ENCODE data around the gene TAX1BP3. TPM values are rescaled to one million over a fixed set of nuclear protein-coding genes. Genes with fewer than 3 reads are reported as not detected.

TAX1BP3 gene
- total RNA-seq, 1 donor: 164 TPM

DNA sequence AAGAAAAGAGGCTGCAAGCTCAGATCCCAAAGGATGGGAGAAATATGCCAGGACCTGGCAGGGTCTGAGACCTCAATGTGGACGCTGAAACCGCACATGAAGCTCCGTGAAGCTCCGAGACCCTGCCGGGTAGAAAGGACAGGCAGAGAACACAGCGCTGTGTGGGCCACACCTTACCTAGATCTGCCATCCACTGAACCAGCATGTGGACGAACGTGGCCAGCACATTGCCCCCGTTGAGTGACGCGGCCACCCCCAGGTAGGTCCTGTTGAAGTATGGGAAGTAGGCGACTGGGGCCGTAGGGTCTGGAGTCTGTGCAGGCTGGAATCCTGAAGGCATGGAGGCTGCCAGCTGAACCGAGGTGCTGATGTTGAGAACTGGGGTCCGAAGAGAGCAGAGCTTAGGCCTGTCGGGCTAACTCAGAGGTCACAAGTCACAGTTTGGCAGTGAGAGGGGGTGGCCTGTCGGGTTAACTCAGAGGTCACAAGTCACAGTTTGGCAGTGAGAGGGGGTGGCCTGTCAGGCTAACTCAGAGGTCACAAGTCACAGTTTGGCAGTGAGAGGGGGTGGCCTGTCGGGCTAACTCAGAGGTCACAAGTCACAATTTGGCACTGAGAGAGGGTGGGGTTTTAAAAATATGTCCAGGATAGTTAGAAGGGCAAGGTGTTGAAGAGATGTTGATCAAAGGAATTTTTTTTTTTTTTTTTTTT is 53.1 kb downstream of the TAX1BP3 start:
- H3K4me1 ChIP-seq (ENCODE audit: insufficient read depth, low read length): no peaks in the 10 kb centered on the region
- H3K79me2 ChIP-seq (ENCODE audit: insufficient read depth, low read length): no peaks in the 10 kb centered on the region
- peaks cover 30% of the 10 kb centered on the region for H3K36me3 ChIP-seq (ENCODE audit: insufficient read depth, low read length)
- H3K4me3 ChIP-seq (ENCODE audit: insufficient read depth, low read length): no peak overlapping the region
- H3K9me3 ChIP-seq (ENCODE audit: low read depth, low read length): no peaks in the 10 kb centered on the region
- no peak overlapping the region for H3K27ac ChIP-seq (ENCODE audit: low read depth, low read length)
- no peaks in the 10 kb centered on the region for H4K20me1 ChIP-seq (ENCODE audit: insufficient read depth, low read length)
- no peaks in the 10 kb centered on the region for H3K27me3 ChIP-seq (ENCODE audit: insufficient read depth, low read length)
- H2AFZ ChIP-seq (ENCODE audit: low read length): no peak overlapping the region
- DNase-seq (ENCODE audit: insufficient read length, low spot score, missing footprints): peak; percentile 54
- H3K4me2 ChIP-seq (ENCODE audit: insufficient read depth, low read length): no peak overlapping the region
- TF ChIP-seq CTCF (IDR thresholded peaks at IDR 0.05; ENCODE audit: extremely low read depth, low read depth, low read length): no peak

- Histone ChIP-seq H3K4me2 (ENCODE audit: insufficient read depth, low read length) (no peak overlapping the region), H3K4me1 (ENCODE audit: insufficient read depth, low read length) (no peaks in the 10 kb centered on the region), H3K4me3 (ENCODE audit: insufficient read depth, low read length) (no peak overlapping the region), H3K27me3 (ENCODE audit: insufficient read depth, low read length) (no peaks in the 10 kb centered on the region), H4K20me1 (ENCODE audit: insufficient read depth, low read length) (no peaks in the 10 kb centered on the region), H3K36me3 (ENCODE audit: insufficient read depth, low read length) (peaks cover 41% of the 10 kb centered on the region), H2AFZ (ENCODE audit: low read length) (no peak overlapping the region), H3K9me3 (ENCODE audit: low read depth, low read length) (no peaks in the 10 kb centered on the region), H3K27ac (ENCODE audit: low read depth, low read length) (no peak overlapping the region), H3K79me2 (ENCODE audit: insufficient read depth, low read length) (no peaks in the 10 kb centered on the region)
- peak; percentile 34 for DNase-seq (ENCODE audit: insufficient read length, low spot score, missing footprints)
- TF ChIP-seq CTCF (IDR thresholded peaks at IDR 0.05; ENCODE audit: extremely low read depth, low read depth, low read length): no peak
Measured at GRCh38 chr17:3613124-3613523, 55.3 kb downstream of the TAX1BP3 start.

Other genes starting within 250 kb of the TAX1BP3 start
- under 0.01 TPM in 1 of 2 replicates, not detected in the other for gene OR1E2, start 234.7 kb downstream of the TAX1BP3 start, total RNA-seq
- gene SPATA22, start 196.8 kb downstream of the TAX1BP3 start, total RNA-seq: 0.29 and 2.2 TPM in 2 replicates
- gene ASPA, start 192.6 kb downstream of the TAX1BP3 start, total RNA-seq: 0.36 and 0.59 TPM in 2 replicates
- gene TRPV3, start 110.8 kb downstream of the TAX1BP3 start, total RNA-seq: 0.29 and 0.36 TPM in 2 replicates
- gene TRPV1, start 59.2 kb downstream of the TAX1BP3 start, total RNA-seq: 2.4 and 2.5 TPM in 2 replicates
- 8.3 and 13.8 TPM in 2 replicates for gene SHPK, start 32.3 kb downstream of the TAX1BP3 start, total RNA-seq
- 34.7 and 46.0 TPM in 2 replicates for gene CTNS, start 31.8 kb downstream of the TAX1BP3 start, total RNA-seq
- gene EMC6, start 234 bp upstream of the TAX1BP3 start, total RNA-seq: 12.7 and 13.8 TPM in 2 replicates
- gene P2RX5, start 27.6 kb upstream of the TAX1BP3 start, total RNA-seq: 0.36 TPM in 1 of 2 replicates, not detected in the other
- gene HASPIN, start 55.3 kb upstream of the TAX1BP3 start, total RNA-seq: 1.4 and 1.5 TPM in 2 replicates
- 10.5 and 12.4 TPM in 2 replicates for gene ITGAE, start 132.6 kb upstream of the TAX1BP3 start, total RNA-seq
- gene NCBP3, start 177.7 kb upstream of the TAX1BP3 start, total RNA-seq: 21.4 and 24.2 TPM in 2 replicates
- gene CAMKK1, start 224.5 kb upstream of the TAX1BP3 start, total RNA-seq: 8.7 and 9.1 TPM in 2 replicates
- gene P2RX1, start 247.9 kb upstream of the TAX1BP3 start, total RNA-seq: under 0.01 TPM in 1 of 2 replicates, not detected in the other

Measured in osteoblast (primary cell).